PC-3 (cell line): ENCODE data around the gene CSRNP3. TPM values are rescaled to one million over a fixed set of nuclear protein-coding genes. Genes with fewer than 3 reads are reported as not detected.
"Not testable (repeated sequence)": the region's sequence is repeated elsewhere in the genome, so short reads cannot be mapped to it uniquely, and the experiment has no call there.

Experiments used
- ATAC-seq: fragments of 200-7000 bp; cut with Tn5 transposase; 2 replicates; pipeline ENCODE4 v1.9.1; 2020; ENCODE audit warnings: mild to moderate bottlenecking, moderate library complexity
- BruUV-seq: library from RNA; stranded (reverse); fragments of 400-500 nt; replicated peaks from 2 replicates; lab custom pipeline; 2021; lab: Mats Ljungman, UMichigan
- CTCF ChIA-PET: fragments of 300-600 bp; sonication (Branson Sonifier 250); formaldehyde crosslinking; loops from one replicate; lab custom pipeline; 2022; ENCODE audit warnings: antibody characterized with exemption; lab: Charles Lee
- POLR2A ChIA-PET: fragments of 300-600 bp; sonication (Branson Sonifier 250); formaldehyde crosslinking; loops from one replicate; lab custom pipeline; 2022; ENCODE audit warnings: antibody characterized with exemption; ENCODE audit not compliant: unreplicated experiment; lab: Charles Lee
- DNase-seq: peaks from one replicate; pipeline ENCODE4 v3.0.0-alpha.2; 2015
- H2AFZ ChIP-seq: fragments of 300-600 bp; sonication (generic); 2 replicates; pipeline ENCODE4 v1.6.0; 2016; ENCODE audit warnings: antibody characterized with exemption, low read length
- H3F3A ChIP-seq: fragments of 300-600 bp; sonication (generic); one replicate; pipeline ENCODE4 v1.6.0; 2017; ENCODE audit warnings: antibody characterized with exemption, low read length, control low read depth, mild to moderate bottlenecking; ENCODE audit not compliant: unreplicated experiment
- H3K27ac ChIP-seq: fragments of 300-600 bp; sonication (generic); 2 replicates; pipeline ENCODE4 v1.5.1; 2016; ENCODE audit warnings: mild to moderate bottlenecking, low read length
- H3K27me3 ChIP-seq: fragments of 300-600 bp; sonication (generic); 2 replicates; pipeline ENCODE4 v1.6.1; 2016; ENCODE audit warnings: low read length, mixed read lengths
- H3K36me3 ChIP-seq: fragments of 300-600 bp; sonication (generic); 2 replicates; pipeline ENCODE4 v1.6.1; 2016; ENCODE audit warnings: low read depth, mixed run types, low read length, mixed read lengths
- H3K4me1 ChIP-seq: fragments of 300-600 bp; sonication (generic); 2 replicates; pipeline ENCODE4 v1.5.1; 2016; ENCODE audit warnings: low read length; ENCODE audit not compliant: insufficient read depth
- H3K4me2 ChIP-seq: fragments of 300-600 bp; sonication (generic); 2 replicates; pipeline ENCODE4 v1.6.0; 2016; ENCODE audit warnings: low read length
- H3K4me3 ChIP-seq: fragments of 300-600 bp; sonication (generic); 2 replicates; pipeline ENCODE4 v1.5.1; 2016; ENCODE audit warnings: mild to moderate bottlenecking, low read length, mixed read lengths
- H3K79me2 ChIP-seq: fragments of 300-600 bp; sonication (generic); 2 replicates; pipeline ENCODE4 v1.6.1; 2017; ENCODE audit warnings: low read length, mixed read lengths
- H3K9ac ChIP-seq: fragments of 300-600 bp; sonication (generic); 2 replicates; pipeline ENCODE4 v1.6.0; 2016; ENCODE audit warnings: mild to moderate bottlenecking, low read length
- H3K9me2 ChIP-seq: fragments of 300-600 bp; sonication (generic); replicated peaks from 2 replicates; pipeline ENCODE4 v1.6.1; 2016; ENCODE audit warnings: mixed run types, low read length, mixed read lengths
- H3K9me3 ChIP-seq: fragments of 300-600 bp; sonication (generic); 2 replicates; pipeline ENCODE4 v1.6.1; 2016; ENCODE audit warnings: low read length, mixed read lengths
- H4K20me1 ChIP-seq: fragments of 300-600 bp; sonication (generic); 2 replicates; pipeline ENCODE4 v1.6.1; 2016; ENCODE audit warnings: low read length, mixed read lengths
- EZH2 ChIP-seq: fragments of 300-600 bp; sonication (generic); IDR thresholded peaks from one replicate; pipeline ENCODE4 v1.6.1; 2017; ENCODE audit warnings: antibody characterized with exemption, mild to moderate bottlenecking, low read length; ENCODE audit not compliant: unreplicated experiment
- EZH2phosphoT487 ChIP-seq: fragments of 300-600 bp; sonication (generic); IDR thresholded peaks from 2 replicates; pipeline ENCODE4 v1.6.1; 2018; ENCODE audit warnings: mild to moderate bottlenecking, antibody characterized with exemption, low read length, borderline replicate concordance
- intact Hi-C: fragments of 100-400 bp; cut with micrococcal nuclease; formaldehyde crosslinking; loops from 2 replicates; pipeline ENCODE4 v1.9.0; 2023
- total RNA-seq: library from RNA; depleted of rRNA; stranded (reverse); fragments of >200 nt; gene quantifications from 2 replicates; pipeline ENCODE4 v1.2.3, GENCODE V29; 2014
- TF ChIP-seq, protein P1 (sequence below): fragments of 300-600 bp; sonication (generic); conservative IDR thresholded peaks from 2 replicates; pipeline ENCODE4 v1.5.1; 2017; ENCODE audit warnings: antibody characterized with exemption, low read depth, mild to moderate bottlenecking, low read length

The CSRNP3 gene
- total RNA-seq, 1 experiment from 2014 or later: 2.2 TPM

DNA sequence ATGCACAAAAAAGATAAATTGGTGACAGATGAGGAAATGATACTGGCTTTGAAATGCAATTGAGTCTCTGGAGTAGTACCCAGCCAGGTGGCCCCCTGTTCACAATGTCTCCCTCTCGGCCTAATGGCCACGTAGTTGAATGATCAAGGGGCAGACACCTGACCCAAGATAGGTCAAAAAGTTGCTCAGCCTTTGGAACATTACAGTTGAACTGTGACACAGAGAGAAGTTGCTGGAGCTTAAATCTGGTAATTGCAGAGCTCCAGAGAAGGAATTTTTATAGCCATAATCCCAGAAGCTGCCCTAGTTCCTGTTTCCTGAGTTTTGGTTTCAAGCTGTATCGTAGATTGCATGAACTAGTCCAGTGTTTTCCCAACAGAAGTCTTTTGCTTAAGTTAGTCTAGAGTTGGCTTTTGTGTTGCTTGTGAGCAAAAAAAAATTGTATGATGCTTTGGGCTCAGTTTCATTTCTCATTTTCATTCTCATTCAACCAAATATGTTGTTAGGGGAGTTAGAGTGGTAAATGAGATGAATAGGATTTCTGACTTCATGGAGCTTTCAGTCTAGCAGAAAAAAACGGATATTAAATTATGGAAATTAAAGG, 117.9 kb downstream of the CSRNP3 start:
- H3K4me2 ChIP-seq: peak overlapping the region; percentile 34; the same call in 1 of the 2 replicates
- H3K27me3 ChIP-seq: no peaks in the 10 kb centered on the region
- no peaks in the 10 kb centered on the region for H3F3A ChIP-seq
- peaks cover 49% of the 10 kb centered on the region for H3K4me1 ChIP-seq
- no peaks in the 10 kb centered on the region for H3K79me2 ChIP-seq
- H3K36me3 ChIP-seq: no peaks in the 10 kb centered on the region
- intact Hi-C loops: loop anchor here (2.0 kb wide), 1 partner anchor 79 kb away; no protein-coding TSS in a partner anchor
- ATAC-seq (peak; percentile 21), DNase-seq (peak; percentile 46)
- no peak overlapping the region for H3K27ac ChIP-seq
- H3K9ac ChIP-seq: no peak overlapping the region
- TF ChIP-seq, protein P1, sequence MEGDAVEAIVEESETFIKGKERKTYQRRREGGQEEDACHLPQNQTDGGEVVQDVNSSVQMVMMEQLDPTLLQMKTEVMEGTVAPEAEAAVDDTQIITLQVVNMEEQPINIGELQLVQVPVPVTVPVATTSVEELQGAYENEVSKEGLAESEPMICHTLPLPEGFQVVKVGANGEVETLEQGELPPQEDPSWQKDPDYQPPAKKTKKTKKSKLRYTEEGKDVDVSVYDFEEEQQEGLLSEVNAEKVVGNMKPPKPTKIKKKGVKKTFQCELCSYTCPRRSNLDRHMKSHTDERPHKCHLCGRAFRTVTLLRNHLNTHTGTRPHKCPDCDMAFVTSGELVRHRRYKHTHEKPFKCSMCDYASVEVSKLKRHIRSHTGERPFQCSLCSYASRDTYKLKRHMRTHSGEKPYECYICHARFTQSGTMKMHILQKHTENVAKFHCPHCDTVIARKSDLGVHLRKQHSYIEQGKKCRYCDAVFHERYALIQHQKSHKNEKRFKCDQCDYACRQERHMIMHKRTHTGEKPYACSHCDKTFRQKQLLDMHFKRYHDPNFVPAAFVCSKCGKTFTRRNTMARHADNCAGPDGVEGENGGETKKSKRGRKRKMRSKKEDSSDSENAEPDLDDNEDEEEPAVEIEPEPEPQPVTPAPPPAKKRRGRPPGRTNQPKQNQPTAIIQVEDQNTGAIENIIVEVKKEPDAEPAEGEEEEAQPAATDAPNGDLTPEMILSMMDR: no peak
- TF ChIP-seq EZH2phosphoT487 (no peak), EZH2 (no peak)
- POLR2A ChIA-PET: no interaction called here
- H4K20me1 ChIP-seq: no peaks in the 10 kb centered on the region
- no peak overlapping the region for H3K4me3 ChIP-seq
- H3K9me2 ChIP-seq: no peaks in the 10 kb centered on the region
- H2AFZ ChIP-seq: no peak overlapping the region
- no peaks in the 10 kb centered on the region for H3K9me3 ChIP-seq
- CTCF ChIA-PET: interaction anchor here (0.6 kb wide), 1 partner anchor 185 kb away, joined by 3 read pairs; no protein-coding TSS in a partner anchor
- no TSS peak for BruUV-seq

DNA sequence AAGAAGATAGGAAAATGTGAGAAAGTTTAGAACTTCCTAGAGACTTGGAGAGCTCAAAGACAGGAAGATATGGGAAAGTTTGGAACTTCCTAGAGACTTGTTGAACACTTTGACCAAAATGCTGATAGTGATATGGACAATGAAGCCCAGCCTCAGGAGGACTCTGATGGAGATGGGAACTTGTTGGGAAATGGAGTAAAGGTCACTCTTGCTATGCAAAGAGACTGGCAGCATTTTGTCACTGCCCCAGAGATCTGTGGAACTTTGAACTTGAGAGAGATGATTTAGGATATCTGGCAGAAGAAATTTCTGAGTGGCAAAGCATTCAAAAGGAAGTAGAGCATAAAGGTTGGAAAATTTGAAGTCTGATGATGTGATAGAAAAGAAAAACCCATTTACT, 121.5 kb downstream of the CSRNP3 start:
- H3K9me2 ChIP-seq, H3K27ac ChIP-seq, intact Hi-C loops, H3K9ac ChIP-seq, H4K20me1 ChIP-seq, H3F3A ChIP-seq, H3K27me3 ChIP-seq, H3K4me2 ChIP-seq, H2AFZ ChIP-seq, CTCF ChIA-PET, H3K4me3 ChIP-seq, POLR2A ChIA-PET, BruUV-seq, H3K9me3 ChIP-seq, DNase-seq, ATAC-seq, H3K36me3 ChIP-seq, H3K79me2 ChIP-seq: not testable (repeated sequence)
- H3K4me1 ChIP-seq: peaks cover 18% of the 10 kb centered on the region

DNA sequence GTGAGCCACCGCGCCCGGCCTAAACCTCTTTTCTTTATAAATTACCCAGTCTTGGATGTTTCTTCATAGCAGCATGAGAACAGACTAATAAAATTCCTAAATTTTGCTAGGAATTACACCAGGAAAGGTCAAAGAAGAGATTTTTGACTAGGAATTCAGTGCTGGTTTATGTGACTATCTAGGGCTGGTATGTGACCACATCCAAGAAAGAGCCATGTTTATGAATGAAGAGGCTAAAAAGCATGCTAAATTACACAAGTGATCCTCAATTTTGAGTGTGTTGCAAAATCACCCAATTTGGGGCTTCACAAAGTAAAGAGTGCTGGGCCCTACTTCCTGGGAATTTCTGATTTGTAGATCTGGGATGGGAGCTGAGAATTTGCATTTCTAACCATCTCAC, 123.6 kb downstream of the CSRNP3 start:
- Histone ChIP-seq H3K27me3 (no peaks in the 10 kb centered on the region), H3F3A (no peaks in the 10 kb centered on the region), H3K4me1 (no peaks in the 10 kb centered on the region), H3K9ac (no peak overlapping the region), H3K4me3 (no peak overlapping the region), H3K9me2 (no peaks in the 10 kb centered on the region), H2AFZ (no peak overlapping the region), H3K4me2 (no peak overlapping the region), H3K79me2 (no peaks in the 10 kb centered on the region), H3K27ac (no peak overlapping the region), H3K9me3 (no peaks in the 10 kb centered on the region), H3K36me3 (no peaks in the 10 kb centered on the region), H4K20me1 (no peaks in the 10 kb centered on the region)
- no peak for TF ChIP-seq EZH2phosphoT487
- TF ChIP-seq, protein P1: no peak
- TF ChIP-seq EZH2: no peak
- intact Hi-C loops: no loop called here
- BruUV-seq: no TSS peak
- no peak for ATAC-seq
- CTCF ChIA-PET: no interaction called here
- POLR2A ChIA-PET: no interaction called here
- DNase-seq: no peak
